K562 (cell line): ENCODE measurements around the gene ENG. TPM values are rescaled to one million over a fixed set of nuclear protein-coding genes. Genes with fewer than 3 reads are reported as not detected.

Experiments used
- BRCA1 ChIP-seq, 2 experiments: fragments of 450-650 bp in 1 of 2; sonication (generic) in 1 of 2; formaldehyde crosslinking in 1 of 2; IDR thresholded peaks; 2 replicates each; pipeline versions ENCODE4 v1.5.0 to v1.6.1; 2017 to 2020; ENCODE audit warnings: mild to moderate bottlenecking in 1 of 2, missing genetic modification reagents in 1 of 2
- FOXK1 ChIP-seq: sonication (generic); formaldehyde crosslinking; IDR thresholded peaks from 2 replicates; pipeline ENCODE4 v1.8.0; 2022; ENCODE audit warnings: missing genetic modification reagents, mild to moderate bottlenecking, borderline replicate concordance
- RBM25 ChIP-seq: fragments of 200-400 bp; formaldehyde crosslinking; IDR thresholded peaks from 2 replicates; pipeline ENCODE4 v1.6.1; 2018; ENCODE audit warnings: low read length, low read depth, moderate library complexity; ENCODE audit not compliant: severe bottlenecking
- SMAD2 ChIP-seq: fragments of 150-350 bp; IDR thresholded peaks from 2 replicates; pipeline ENCODE4 v1.6.1; 2014; ENCODE audit warnings: low read depth, mild to moderate bottlenecking, low read length
- SPI1 ChIP-seq: IDR thresholded peaks from 2 replicates; pipeline ENCODE4 v1.6.1; 2011; ENCODE audit warnings: low read depth, low read length, control low read depth, borderline replicate concordance
- ZNF184 ChIP-seq: sonication (generic); formaldehyde crosslinking; IDR thresholded peaks from 2 replicates; pipeline ENCODE4 v1.5.0; 2020; ENCODE audit warnings: missing genetic modification reagents
- ZNF57 ChIP-seq: fragments of 450-650 bp; formaldehyde crosslinking; IDR thresholded peaks from 2 replicates; pipeline ENCODE4 v1.4.0; 2020; ENCODE audit warnings: mild to moderate bottlenecking, moderate library complexity
- ZNF583 ChIP-seq: fragments of 250-450 bp; sonication (Bioruptor Pico); IDR thresholded peaks from 2 replicates; pipeline ENCODE4 v1.4.0; 2020
- ZNF707 ChIP-seq: fragments of 250-450 bp; sonication (Bioruptor Pico); conservative IDR thresholded peaks from 2 replicates; pipeline ENCODE4 v1.8.0; 2022; ENCODE audit warnings: inconsistent platforms, mild to moderate bottlenecking, moderate library complexity
- ZNF717 ChIP-seq: fragments of 250-450 bp; sonication (Bioruptor Pico); IDR thresholded peaks from 2 replicates; pipeline ENCODE4 v1.5.0; 2021
- polyA plus RNA-seq, 8 experiments: library from polyadenylated mRNA; depleted of rRNA in 4 of 8; stranded (reverse) in 5 of 8; unstranded in 3 of 8; fragments of >200 nt; fragmentation: Nextera tagmentation in 2 of 8; fragmentation: Illumina TruSeq in 1 of 8; extraction: Ambion mirVana in 2 of 8; extraction: Trizol in 1 of 8; gene quantifications; 2 replicates each; pipeline versions ENCODE4 v1.2.1 to v1.2.3, GENCODE V29; 2011 to 2014; ENCODE audit warnings: inconsistent platforms in 1 of 8, missing spikeins in 1 of 8
- total RNA-seq, 7 experiments: library from RNA; depleted of rRNA in 6 of 7; stranded (reverse); fragments of >200 nt in 6 of 7; fragmentation: Illumina TruSeq in 2 of 7; extraction: Trizol in 2 of 7; gene quantifications; 2 replicates each; pipeline versions ENCODE4 v1.2.1 to v1.2.3, GENCODE V29; 2011 to 2021; ENCODE audit warnings: low replicate concordance in 1 of 7
- TF ChIP-seq, protein P1 (sequence below): sonication (generic); formaldehyde crosslinking; IDR thresholded peaks from 2 replicates; pipeline ENCODE4 v1.8.1; 2023; ENCODE audit warnings: mild to moderate bottlenecking, missing genetic modification reagents
- TF ChIP-seq, protein P2 (sequence below), 2 experiments: fragments of 200-800 bp in 1 of 2; sonication (Bioruptor generic) in 1 of 2; sonication (generic) in 1 of 2; formaldehyde crosslinking in 1 of 2; IDR thresholded peaks in 1 of 2; conservative IDR thresholded peaks in 1 of 2; 2 replicates each; pipeline versions ENCODE4 v1.5.0 to v1.6.1; 2016 to 2020; ENCODE audit warnings: missing compliant biosample characterization in 1 of 2, missing genetic modification characterization in 1 of 2, missing genetic modification reagents in 1 of 2
- TF ChIP-seq, protein P3 (sequence below), 3 experiments: IDR thresholded peaks in 2 of 3; conservative IDR thresholded peaks in 1 of 3; 2 replicates each; pipeline ENCODE4 v1.5.1; 2011 to 2012; ENCODE audit warnings: low read length in 3 of 3, mild to moderate bottlenecking in 3 of 3, control low read depth in 2 of 3, improper control_type of control experiment in 1 of 3, inconsistent platforms in 1 of 3, low read depth in 1 of 3, mixed read lengths in 1 of 3, moderate library complexity in 1 of 3; ENCODE audit not compliant: insufficient read depth in 2 of 3
- TF ChIP-seq, protein P4 (sequence below), 2 experiments: IDR thresholded peaks in 1 of 2; conservative IDR thresholded peaks in 1 of 2; 2 replicates each; pipeline ENCODE4 v1.6.1; 2016; ENCODE audit warnings: low read depth in 2 of 2, mild to moderate bottlenecking in 1 of 2, missing compliant biosample characterization in 1 of 2, missing genetic modification characterization in 1 of 2, moderate library complexity in 1 of 2

The ENG gene
- total and polyA plus RNA-seq, 9 of the 15 experiments (the other 6 are each of a cell fraction or from before 2014, with no cell fraction given) = 0.04 to 0.40 (median 0.14) TPM; not detected in 1

DNA sequence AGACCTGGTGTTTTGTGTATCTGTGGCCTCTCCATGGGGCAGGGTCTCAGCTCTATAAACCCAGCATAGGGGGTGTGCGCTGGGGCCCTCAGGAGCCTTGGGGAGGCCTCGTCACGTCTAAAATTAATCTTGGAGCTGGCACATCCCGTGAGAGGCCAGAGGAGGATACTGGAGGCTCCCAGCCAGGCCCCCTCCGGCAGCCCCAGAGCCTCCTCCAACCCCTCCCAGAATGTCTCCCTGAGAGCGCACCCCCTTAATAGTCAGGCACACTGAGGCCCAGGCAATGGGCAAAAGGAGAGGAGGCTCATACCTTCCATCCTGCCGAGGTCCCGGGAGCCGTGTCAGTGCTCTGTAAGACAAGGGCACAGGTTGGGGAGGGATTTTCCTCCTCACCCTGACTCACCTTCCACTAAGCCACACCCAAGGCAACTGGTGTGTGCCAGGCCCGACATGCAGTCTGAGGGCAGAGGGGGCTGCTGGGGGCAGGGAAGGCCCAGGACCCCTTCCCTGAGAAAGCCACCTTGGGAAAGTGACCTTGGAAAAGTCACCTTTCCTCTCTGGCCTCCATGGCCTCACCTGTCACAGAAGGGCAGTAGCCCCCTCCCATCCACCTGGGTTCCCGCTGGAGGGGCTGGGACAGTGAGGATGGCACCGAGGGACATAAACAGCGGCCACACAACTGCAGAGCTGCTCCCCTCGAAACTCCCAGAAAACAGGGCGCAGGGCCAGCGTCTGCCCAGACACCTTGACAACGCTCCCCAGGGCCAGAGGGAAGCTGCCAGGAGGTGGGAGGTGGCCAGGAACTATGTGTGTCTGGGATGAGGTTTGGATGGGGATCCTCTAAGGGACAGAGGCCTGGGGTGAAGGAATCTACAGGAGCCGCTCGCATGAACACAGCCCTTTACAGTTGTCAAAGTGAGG lies 20.1 kb upstream of the ENG start (continued):
- TF ChIP-seq ZNF184 (CRISPR knock-in tag) = no peak
- TF ChIP-seq, protein P1, sequence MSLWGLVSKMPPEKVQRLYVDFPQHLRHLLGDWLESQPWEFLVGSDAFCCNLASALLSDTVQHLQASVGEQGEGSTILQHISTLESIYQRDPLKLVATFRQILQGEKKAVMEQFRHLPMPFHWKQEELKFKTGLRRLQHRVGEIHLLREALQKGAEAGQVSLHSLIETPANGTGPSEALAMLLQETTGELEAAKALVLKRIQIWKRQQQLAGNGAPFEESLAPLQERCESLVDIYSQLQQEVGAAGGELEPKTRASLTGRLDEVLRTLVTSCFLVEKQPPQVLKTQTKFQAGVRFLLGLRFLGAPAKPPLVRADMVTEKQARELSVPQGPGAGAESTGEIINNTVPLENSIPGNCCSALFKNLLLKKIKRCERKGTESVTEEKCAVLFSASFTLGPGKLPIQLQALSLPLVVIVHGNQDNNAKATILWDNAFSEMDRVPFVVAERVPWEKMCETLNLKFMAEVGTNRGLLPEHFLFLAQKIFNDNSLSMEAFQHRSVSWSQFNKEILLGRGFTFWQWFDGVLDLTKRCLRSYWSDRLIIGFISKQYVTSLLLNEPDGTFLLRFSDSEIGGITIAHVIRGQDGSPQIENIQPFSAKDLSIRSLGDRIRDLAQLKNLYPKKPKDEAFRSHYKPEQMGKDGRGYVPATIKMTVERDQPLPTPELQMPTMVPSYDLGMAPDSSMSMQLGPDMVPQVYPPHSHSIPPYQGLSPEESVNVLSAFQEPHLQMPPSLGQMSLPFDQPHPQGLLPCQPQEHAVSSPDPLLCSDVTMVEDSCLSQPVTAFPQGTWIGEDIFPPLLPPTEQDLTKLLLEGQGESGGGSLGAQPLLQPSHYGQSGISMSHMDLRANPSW (CRISPR knock-in tag) = no peak
- no peak for TF ChIP-seq RBM25
- TF ChIP-seq ZNF717 (CRISPR knock-in tag) = no peak
- no peak for TF ChIP-seq SMAD2
- TF ChIP-seq FOXK1 (CRISPR knock-in tag) = no peak
- TF ChIP-seq, protein P2, sequence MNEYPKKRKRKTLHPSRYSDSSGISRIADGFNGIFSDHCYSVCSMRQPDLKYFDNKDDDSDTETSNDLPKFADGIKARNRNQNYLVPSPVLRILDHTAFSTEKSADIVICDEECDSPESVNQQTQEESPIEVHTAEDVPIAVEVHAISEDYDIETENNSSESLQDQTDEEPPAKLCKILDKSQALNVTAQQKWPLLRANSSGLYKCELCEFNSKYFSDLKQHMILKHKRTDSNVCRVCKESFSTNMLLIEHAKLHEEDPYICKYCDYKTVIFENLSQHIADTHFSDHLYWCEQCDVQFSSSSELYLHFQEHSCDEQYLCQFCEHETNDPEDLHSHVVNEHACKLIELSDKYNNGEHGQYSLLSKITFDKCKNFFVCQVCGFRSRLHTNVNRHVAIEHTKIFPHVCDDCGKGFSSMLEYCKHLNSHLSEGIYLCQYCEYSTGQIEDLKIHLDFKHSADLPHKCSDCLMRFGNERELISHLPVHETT (CRISPR knock-in tag; conservative IDR thresholded peaks at IDR 0.05 in 1 of 2, IDR thresholded peaks at IDR 0.05 in 1 of 2) = no peak
- TF ChIP-seq BRCA1 (IDR thresholded peaks at IDR 0.05) = no peak
- TF ChIP-seq BRCA1 (CRISPR knock-in tag; IDR thresholded peaks at IDR 0.05) = no peak
- TF ChIP-seq, protein P3, sequence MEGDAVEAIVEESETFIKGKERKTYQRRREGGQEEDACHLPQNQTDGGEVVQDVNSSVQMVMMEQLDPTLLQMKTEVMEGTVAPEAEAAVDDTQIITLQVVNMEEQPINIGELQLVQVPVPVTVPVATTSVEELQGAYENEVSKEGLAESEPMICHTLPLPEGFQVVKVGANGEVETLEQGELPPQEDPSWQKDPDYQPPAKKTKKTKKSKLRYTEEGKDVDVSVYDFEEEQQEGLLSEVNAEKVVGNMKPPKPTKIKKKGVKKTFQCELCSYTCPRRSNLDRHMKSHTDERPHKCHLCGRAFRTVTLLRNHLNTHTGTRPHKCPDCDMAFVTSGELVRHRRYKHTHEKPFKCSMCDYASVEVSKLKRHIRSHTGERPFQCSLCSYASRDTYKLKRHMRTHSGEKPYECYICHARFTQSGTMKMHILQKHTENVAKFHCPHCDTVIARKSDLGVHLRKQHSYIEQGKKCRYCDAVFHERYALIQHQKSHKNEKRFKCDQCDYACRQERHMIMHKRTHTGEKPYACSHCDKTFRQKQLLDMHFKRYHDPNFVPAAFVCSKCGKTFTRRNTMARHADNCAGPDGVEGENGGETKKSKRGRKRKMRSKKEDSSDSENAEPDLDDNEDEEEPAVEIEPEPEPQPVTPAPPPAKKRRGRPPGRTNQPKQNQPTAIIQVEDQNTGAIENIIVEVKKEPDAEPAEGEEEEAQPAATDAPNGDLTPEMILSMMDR (IDR thresholded peaks at IDR 0.05 in 2 of 3, conservative IDR thresholded peaks at IDR 0.05 in 1 of 3; ENCODE audit: insufficient read depth in 2 of 3, low read depth in 1 of 3, low read length in 3 of 3) = no peak
- TF ChIP-seq ZNF707 (CRISPR knock-in tag) = no peak
- no peak for TF ChIP-seq ZNF57 (CRISPR knock-in tag)
- TF ChIP-seq, protein P4, sequence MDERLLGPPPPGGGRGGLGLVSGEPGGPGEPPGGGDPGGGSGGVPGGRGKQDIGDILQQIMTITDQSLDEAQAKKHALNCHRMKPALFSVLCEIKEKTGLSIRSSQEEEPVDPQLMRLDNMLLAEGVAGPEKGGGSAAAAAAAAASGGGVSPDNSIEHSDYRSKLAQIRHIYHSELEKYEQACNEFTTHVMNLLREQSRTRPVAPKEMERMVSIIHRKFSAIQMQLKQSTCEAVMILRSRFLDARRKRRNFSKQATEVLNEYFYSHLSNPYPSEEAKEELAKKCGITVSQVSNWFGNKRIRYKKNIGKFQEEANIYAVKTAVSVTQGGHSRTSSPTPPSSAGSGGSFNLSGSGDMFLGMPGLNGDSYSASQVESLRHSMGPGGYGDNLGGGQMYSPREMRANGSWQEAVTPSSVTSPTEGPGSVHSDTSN (CRISPR knock-in tag; IDR thresholded peaks at IDR 0.05; ENCODE audit: low read depth) = no peak
- TF ChIP-seq, protein P4 (tag; conservative IDR thresholded peaks at IDR 0.05; ENCODE audit: low read depth) = no peak
- no peak for TF ChIP-seq SPI1
- no peak for TF ChIP-seq ZNF583 (CRISPR knock-in tag)
